Activated T-cell treated with anti-CD3 and anti-CD28 coated beads, Interleukin-2, amount 50 U/mL, for 48 hours (primary cell): Measurements from ENCODE around the gene ZBTB18.
A peak's percentile ranks its signal among the peaks of the same experiment; 100 is the strongest.

Experiments used
- DNase-seq, 2 experiments: peaks; one replicate each; pipeline ENCODE4 v3.0.0-alpha.2; 2020

ZBTB18 gene

GRCh38 chr1:244064621-244065020 is 13.5 kb downstream of the ZBTB18 start:
- DNase-seq, result no peak

GRCh38 chr1:244065063-244065793 is 14.1 kb downstream of the ZBTB18 start:
- DNase-seq, result no peak

- no peak for DNase-seq
Observed at GRCh38 chr1:244065960-244066388, 14.9 kb downstream of the ZBTB18 start.

GRCh38 chr1:244066954-244067716 is 16.1 kb downstream of the ZBTB18 start:
- DNase-seq, result no peak

GRCh38 chr1:244067893-244068292 is 16.8 kb downstream of the ZBTB18 start:
- DNase-seq, result no peak

GRCh38 chr1:244068567-244068966 is 17.5 kb downstream of the ZBTB18 start:
- DNase-seq, result no peak

GRCh38 chr1:244069326-244069898 is 18.3 kb downstream of the ZBTB18 start:
- DNase-seq, result no peak

- peak; percentile 50 to 61 for DNase-seq
Observed at GRCh38 chr1:244074559-244075171, 23.6 kb downstream of the ZBTB18 start.

- no peak for DNase-seq
Observed at GRCh38 chr1:244075247-244075722, 24.2 kb downstream of the ZBTB18 start.

- DNase-seq, result no peak
Observed at GRCh38 chr1:244076740-244077139, 25.7 kb downstream of the ZBTB18 start.

GRCh38 chr1:244077473-244078220 is 26.6 kb downstream of the ZBTB18 start:
- no peak for DNase-seq

GRCh38 chr1:244080343-244080929 is 29.4 kb downstream of the ZBTB18 start:
- DNase-seq, result no peak

- DNase-seq, result no peak
Observed at GRCh38 chr1:244082969-244083368, 31.9 kb downstream of the ZBTB18 start.

- no peak for DNase-seq
Observed at GRCh38 chr1:244083383-244083943, 32.4 kb downstream of the ZBTB18 start.

- DNase-seq, result no peak
Observed at GRCh38 chr1:244084763-244085162, 33.7 kb downstream of the ZBTB18 start.

- DNase-seq, result no peak
Observed at GRCh38 chr1:244085891-244086290, 34.8 kb downstream of the ZBTB18 start.

- no peak for DNase-seq
Observed at GRCh38 chr1:244087021-244087560, 36.0 kb downstream of the ZBTB18 start.

- DNase-seq, result no peak
Observed at GRCh38 chr1:244087611-244088010, 36.5 kb downstream of the ZBTB18 start.

- no peak for DNase-seq
Observed at GRCh38 chr1:244088161-244088560, 37.1 kb downstream of the ZBTB18 start.

GRCh38 chr1:244089561-244089960 is 38.5 kb downstream of the ZBTB18 start:
- no peak for DNase-seq

- no peak for DNase-seq
Observed at GRCh38 chr1:244090645-244091044, 39.6 kb downstream of the ZBTB18 start.
